ENCODE results near the gene UBE2J1. TPM values are rescaled to one million over a fixed set of nuclear protein-coding genes. Genes with fewer than 3 reads are reported as not detected.
"Not testable (repeated sequence)": the region's sequence is repeated elsewhere in the genome, so short reads cannot be mapped to it uniquely, and the experiment has no call there.

Gene UBE2J1, protein sequence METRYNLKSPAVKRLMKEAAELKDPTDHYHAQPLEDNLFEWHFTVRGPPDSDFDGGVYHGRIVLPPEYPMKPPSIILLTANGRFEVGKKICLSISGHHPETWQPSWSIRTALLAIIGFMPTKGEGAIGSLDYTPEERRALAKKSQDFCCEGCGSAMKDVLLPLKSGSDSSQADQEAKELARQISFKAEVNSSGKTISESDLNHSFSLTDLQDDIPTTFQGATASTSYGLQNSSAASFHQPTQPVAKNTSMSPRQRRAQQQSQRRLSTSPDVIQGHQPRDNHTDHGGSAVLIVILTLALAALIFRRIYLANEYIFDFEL
- total RNA-seq (2012; rRNA removed): 31.7 and 38.0 TPM in 2 replicates

DNA sequence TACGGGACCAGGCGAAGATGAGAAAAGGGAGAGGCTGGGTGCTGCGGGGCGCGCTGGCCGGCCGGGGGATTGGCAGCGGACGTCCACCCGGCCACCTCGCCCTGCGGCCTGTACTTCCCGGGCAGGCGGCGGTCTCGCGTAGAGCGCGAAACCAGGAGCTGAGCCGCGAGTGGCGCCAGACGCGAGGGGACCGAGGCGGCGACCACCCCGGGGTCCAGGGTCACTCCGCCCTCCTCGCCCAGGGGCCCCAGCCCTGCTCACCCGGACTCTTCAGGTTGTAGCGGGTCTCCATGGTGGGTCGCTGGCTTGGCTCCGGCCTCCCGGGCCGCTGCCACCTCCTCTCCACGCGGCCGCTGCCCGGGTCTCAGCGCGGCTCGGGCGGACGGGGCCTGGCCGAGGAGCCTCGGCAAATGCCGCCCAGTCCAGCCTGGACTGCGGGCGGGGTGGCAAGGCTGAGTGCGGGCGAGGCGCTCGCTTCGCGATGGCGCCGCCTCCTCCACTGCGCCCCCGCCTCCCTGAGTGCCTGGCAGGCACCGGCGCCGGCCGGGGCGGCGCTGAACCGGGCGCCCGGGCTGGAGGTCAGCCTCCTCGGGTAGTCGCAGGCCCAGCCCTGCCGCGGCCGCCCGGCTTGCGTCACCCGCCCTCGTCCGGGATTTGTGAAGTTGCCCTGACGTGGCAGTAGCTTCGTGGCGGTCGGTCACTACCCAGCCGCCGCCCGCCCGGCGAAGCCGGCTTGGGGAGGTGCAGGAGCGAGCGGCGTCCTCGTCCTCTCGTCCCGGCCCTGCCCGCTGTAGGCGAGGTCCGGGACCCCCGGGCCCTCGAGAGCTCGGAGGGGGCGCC is at the start of gene UBE2J1:
TSS of gene UBE2J1 (minus strand) at position 445 of the 840 bp plus-strand sequence. CDS start at position 292, 153 bp downstream.
- Histone ChIP-seq H3K4me2 (ENCODE audit: low read length) (peak within 1 kb of the TSS; percentile 96), H3K9me3 (replicated peaks; ENCODE audit: low read length) (no peaks in the 10 kb centered on the region), H3K27me3 (ENCODE audit: control insufficient read depth, insufficient read depth, low read length) (peaks cover 3% of the 10 kb centered on the region), H3K4me3 (ENCODE audit: low read length) (peak within 1 kb of the TSS; percentile 99), H3K9ac (ENCODE audit: low read depth, low read length) (peak within 1 kb of the TSS; percentile 100), H3K36me3 (ENCODE audit: insufficient read depth, low read length) (no peaks in the 10 kb centered on the region), H3K4me1 (ENCODE audit: control insufficient read depth, insufficient read depth, low read length) (peaks cover 23% of the 10 kb centered on the region)

DNA sequence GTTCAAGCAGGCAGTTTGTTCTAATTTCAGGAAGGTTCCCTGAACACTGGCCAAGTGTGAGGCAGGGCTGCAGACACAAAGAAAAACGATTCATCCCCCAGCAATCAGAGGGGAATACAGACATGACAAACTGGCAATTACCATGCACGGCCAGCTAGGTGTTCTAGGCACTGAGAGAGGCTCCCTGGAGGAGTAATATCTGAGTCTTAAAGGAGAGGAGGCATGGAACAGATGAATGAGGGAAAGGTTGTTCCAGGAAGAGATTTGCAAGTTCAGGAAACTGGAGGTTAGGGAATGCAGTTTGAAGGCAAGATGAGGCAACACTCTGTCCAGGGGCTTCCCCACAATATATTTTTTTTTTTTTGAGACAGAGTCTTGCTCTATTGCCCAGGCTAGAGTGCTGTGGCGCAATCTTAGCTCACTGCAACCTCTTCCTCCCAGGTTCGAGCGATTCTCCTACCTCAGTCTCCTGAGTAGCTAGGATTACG is 48.4 kb upstream of the UBE2J1 start:
- Histone ChIP-seq H3K27me3 (ENCODE audit: control insufficient read depth, insufficient read depth, low read length) (peaks cover 22% of the 10 kb centered on the region), H3K4me3 (ENCODE audit: low read length) (no peak overlapping the region), H3K9ac (ENCODE audit: low read depth, low read length) (no peak overlapping the region), H3K36me3 (ENCODE audit: insufficient read depth, low read length) (no peaks in the 10 kb centered on the region), H3K4me2 (ENCODE audit: low read length) (no peak overlapping the region), H3K9me3 (replicated peaks; ENCODE audit: low read length) (no peaks in the 10 kb centered on the region), H3K4me1 (ENCODE audit: control insufficient read depth, insufficient read depth, low read length) (no peaks in the 10 kb centered on the region)

GRCh38 chr6:89400050-89400449 is 47.5 kb upstream of the UBE2J1 start:
- H3K9ac ChIP-seq (ENCODE audit: low read depth, low read length): no peak overlapping the region
- H3K27me3 ChIP-seq (ENCODE audit: control insufficient read depth, insufficient read depth, low read length): peaks cover 16% of the 10 kb centered on the region
- H3K4me2 ChIP-seq (ENCODE audit: low read length): no peak overlapping the region
- no peaks in the 10 kb centered on the region for H3K36me3 ChIP-seq (ENCODE audit: insufficient read depth, low read length)
- H3K9me3 ChIP-seq (replicated peaks; ENCODE audit: low read length): no peaks in the 10 kb centered on the region
- no peak overlapping the region for H3K4me3 ChIP-seq (ENCODE audit: low read length)
- H3K4me1 ChIP-seq (ENCODE audit: control insufficient read depth, insufficient read depth, low read length): no peaks in the 10 kb centered on the region

DNA sequence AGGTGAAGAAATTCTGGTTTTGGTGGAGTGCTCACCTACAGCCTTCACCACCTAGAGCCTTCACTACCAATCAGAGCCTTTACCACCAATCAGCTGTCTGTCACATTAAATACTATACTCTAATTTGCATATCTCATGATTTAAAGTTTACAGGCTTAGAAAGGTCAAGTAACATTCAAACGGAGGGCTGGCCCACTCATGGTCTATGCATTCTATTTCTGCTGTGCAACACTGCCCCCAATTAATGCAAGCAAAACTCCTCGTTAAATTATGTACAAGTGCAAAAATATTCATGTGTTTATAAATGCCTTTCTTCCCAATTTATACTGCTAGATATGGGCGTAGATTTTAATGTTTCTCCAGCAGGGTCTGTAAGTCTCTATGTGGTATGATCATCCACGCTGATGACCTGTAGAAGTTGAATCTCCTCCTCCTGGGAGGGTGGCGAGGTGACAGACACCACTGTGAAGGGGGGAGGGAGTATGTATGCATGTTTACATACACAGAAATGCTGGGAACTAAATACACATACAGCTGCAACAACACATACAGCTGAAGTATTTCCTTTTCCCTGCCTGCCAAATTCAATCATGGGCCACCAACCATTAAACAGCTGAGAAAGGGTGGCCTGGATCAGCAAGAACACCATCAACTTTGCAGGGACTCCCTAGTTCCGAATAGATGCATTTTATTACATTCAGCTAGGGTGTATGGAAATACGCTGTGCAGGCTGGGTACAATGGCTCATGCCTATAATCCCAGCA is 46.4 kb upstream of the UBE2J1 start:
- Histone ChIP-seq H3K4me1 (ENCODE audit: control insufficient read depth, insufficient read depth, low read length) (no peaks in the 10 kb centered on the region), H3K4me2 (ENCODE audit: low read length) (no peak overlapping the region), H3K27me3 (ENCODE audit: control insufficient read depth, insufficient read depth, low read length) (peaks cover 10% of the 10 kb centered on the region), H3K36me3 (ENCODE audit: insufficient read depth, low read length) (no peaks in the 10 kb centered on the region), H3K9me3 (replicated peaks; ENCODE audit: low read length) (no peaks in the 10 kb centered on the region), H3K9ac (ENCODE audit: low read depth, low read length) (no peak overlapping the region), H3K4me3 (ENCODE audit: low read length) (no peak overlapping the region)

DNA sequence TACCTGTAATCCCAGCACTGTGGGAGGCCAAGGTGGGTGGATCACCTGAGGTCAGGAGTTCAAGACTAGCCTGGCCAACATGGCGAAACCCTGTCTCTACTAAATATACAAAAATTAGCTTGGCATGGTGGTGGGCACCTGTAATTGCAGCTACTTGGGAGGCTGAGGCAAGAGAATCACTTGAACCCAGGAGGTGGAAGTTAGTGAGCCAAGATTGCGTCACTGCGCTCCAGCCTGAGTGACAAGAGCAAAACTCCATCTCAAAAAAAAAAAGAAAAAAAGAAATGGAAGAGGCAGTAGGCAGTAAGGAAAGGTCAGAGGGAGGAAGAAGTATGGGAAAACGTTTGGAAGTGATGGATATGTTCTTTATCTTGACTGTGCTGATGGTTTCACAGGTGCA is 45.4 kb upstream of the UBE2J1 start:
- H3K4me3 ChIP-seq (ENCODE audit: low read length); H3K4me1 ChIP-seq (ENCODE audit: control insufficient read depth, insufficient read depth, low read length); H3K9me3 ChIP-seq (replicated peaks; ENCODE audit: low read length); H3K9ac ChIP-seq (ENCODE audit: low read depth, low read length); H3K36me3 ChIP-seq (ENCODE audit: insufficient read depth, low read length); H3K4me2 ChIP-seq (ENCODE audit: low read length): not testable (repeated sequence)
- peaks cover 20% of the 10 kb centered on the region for H3K27me3 ChIP-seq (ENCODE audit: control insufficient read depth, insufficient read depth, low read length)

DNA sequence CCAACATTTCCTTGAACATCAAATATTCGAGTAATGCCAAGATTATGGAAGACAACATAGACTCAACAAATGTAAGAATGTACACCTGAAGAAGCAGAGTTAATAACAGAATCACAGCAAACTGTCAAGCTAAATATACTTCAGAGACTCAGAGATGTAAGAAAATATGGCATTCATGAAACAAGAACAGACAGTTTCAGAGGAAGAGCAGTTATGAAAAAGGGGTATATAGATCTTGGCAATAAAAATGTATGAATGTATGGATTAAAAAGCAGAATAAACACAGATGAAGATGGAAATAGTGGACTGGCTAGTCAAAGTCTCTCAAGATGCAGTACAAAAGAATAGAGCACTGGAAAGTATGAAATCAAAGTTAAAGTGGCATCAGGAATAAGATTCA is 41.1 kb upstream of the UBE2J1 start:
- Histone ChIP-seq H3K9ac (ENCODE audit: low read depth, low read length) (no peak overlapping the region), H3K36me3 (ENCODE audit: insufficient read depth, low read length) (no peaks in the 10 kb centered on the region), H3K4me3 (ENCODE audit: low read length) (no peak overlapping the region), H3K27me3 (ENCODE audit: control insufficient read depth, insufficient read depth, low read length) (peaks cover 12% of the 10 kb centered on the region), H3K4me1 (ENCODE audit: control insufficient read depth, insufficient read depth, low read length) (no peaks in the 10 kb centered on the region), H3K9me3 (replicated peaks; ENCODE audit: low read length) (no peaks in the 10 kb centered on the region), H3K4me2 (ENCODE audit: low read length) (no peak overlapping the region)

GRCh38 chr6:89392823-89393222 is 40.3 kb upstream of the UBE2J1 start:
- no peak overlapping the region for H3K4me3 ChIP-seq (ENCODE audit: low read length)
- H3K9ac ChIP-seq (ENCODE audit: low read depth, low read length): no peak overlapping the region
- H3K9me3 ChIP-seq (replicated peaks; ENCODE audit: low read length): no peaks in the 10 kb centered on the region
- no peaks in the 10 kb centered on the region for H3K36me3 ChIP-seq (ENCODE audit: insufficient read depth, low read length)
- H3K4me1 ChIP-seq (ENCODE audit: control insufficient read depth, insufficient read depth, low read length): no peaks in the 10 kb centered on the region
- no peak overlapping the region for H3K4me2 ChIP-seq (ENCODE audit: low read length)
- H3K27me3 ChIP-seq (ENCODE audit: control insufficient read depth, insufficient read depth, low read length): peaks cover 12% of the 10 kb centered on the region

DNA sequence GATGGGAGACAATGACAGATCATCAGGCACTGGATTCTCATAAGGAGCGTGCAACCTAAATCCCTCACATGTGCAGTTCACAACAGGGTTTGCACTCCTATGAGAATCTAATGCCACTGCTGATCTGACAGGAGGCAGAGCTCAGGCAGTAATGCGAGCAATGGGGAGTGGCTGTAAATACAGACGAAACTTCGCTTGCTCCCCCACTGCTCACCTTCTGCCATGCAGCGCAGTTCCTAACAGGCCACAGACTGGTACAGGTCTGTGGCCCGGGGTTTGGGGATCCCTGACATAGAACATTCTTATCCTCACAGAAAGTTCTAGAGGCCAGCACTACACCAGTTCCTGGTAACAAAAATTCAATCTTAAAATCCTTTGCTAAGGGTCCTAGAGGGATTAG is 36.3 kb upstream of the UBE2J1 start:
- no peak overlapping the region for H3K4me3 ChIP-seq (ENCODE audit: low read length)
- no peaks in the 10 kb centered on the region for H3K4me1 ChIP-seq (ENCODE audit: control insufficient read depth, insufficient read depth, low read length)
- H3K9me3 ChIP-seq (replicated peaks; ENCODE audit: low read length): no peaks in the 10 kb centered on the region
- H3K9ac ChIP-seq (ENCODE audit: low read depth, low read length): no peak overlapping the region
- no peak overlapping the region for H3K4me2 ChIP-seq (ENCODE audit: low read length)
- peaks cover 16% of the 10 kb centered on the region for H3K27me3 ChIP-seq (ENCODE audit: control insufficient read depth, insufficient read depth, low read length)
- H3K36me3 ChIP-seq (ENCODE audit: insufficient read depth, low read length): no peaks in the 10 kb centered on the region

- H3K36me3 ChIP-seq (ENCODE audit: insufficient read depth, low read length): no peaks in the 10 kb centered on the region
- H3K4me1 ChIP-seq (ENCODE audit: control insufficient read depth, insufficient read depth, low read length): no peaks in the 10 kb centered on the region
- H3K9ac ChIP-seq (ENCODE audit: low read depth, low read length): no peak overlapping the region
- no peak overlapping the region for H3K4me3 ChIP-seq (ENCODE audit: low read length)
- H3K4me2 ChIP-seq (ENCODE audit: low read length): no peak overlapping the region
- H3K9me3 ChIP-seq (replicated peaks; ENCODE audit: low read length): no peaks in the 10 kb centered on the region
- H3K27me3 ChIP-seq (ENCODE audit: control insufficient read depth, insufficient read depth, low read length): peaks cover 4% of the 10 kb centered on the region
Observed at GRCh38 chr6:89387516-89388201, 35.1 kb upstream of the UBE2J1 start.

GRCh38 chr6:89386917-89387491 is 34.5 kb upstream of the UBE2J1 start:
- no peaks in the 10 kb centered on the region for H3K4me1 ChIP-seq (ENCODE audit: control insufficient read depth, insufficient read depth, low read length)
- no peaks in the 10 kb centered on the region for H3K36me3 ChIP-seq (ENCODE audit: insufficient read depth, low read length)
- H3K27me3 ChIP-seq (ENCODE audit: control insufficient read depth, insufficient read depth, low read length): peaks cover 4% of the 10 kb centered on the region
- H3K4me2 ChIP-seq (ENCODE audit: low read length): no peak overlapping the region
- H3K4me3 ChIP-seq (ENCODE audit: low read length): no peak overlapping the region
- H3K9me3 ChIP-seq (replicated peaks; ENCODE audit: low read length): no peaks in the 10 kb centered on the region
- H3K9ac ChIP-seq (ENCODE audit: low read depth, low read length): no peak overlapping the region
